Thyroid gland (tissue), 4 donors: ENCODE results near the gene ZNF239. TPM values are rescaled to one million over a fixed set of nuclear protein-coding genes. Genes with fewer than 3 reads are reported as not detected.

ENCODE experiments used
- DNase-seq, 2 donors: peaks; one replicate each; pipeline ENCODE4 v3.0.0-alpha.2; 2019
- H3K27ac ChIP-seq, 3 donors: fragments of 200-600 bp; sonication (generic); 1 replicate in 2 of 3; 2 replicates in 1 of 3; pipeline ENCODE4 v1.5.1; 2016 to 2019; ENCODE audit warnings: mild to moderate bottlenecking in 1 of 3, moderate library complexity in 1 of 3
- H3K27me3 ChIP-seq: fragments of 200-600 bp; sonication (generic); one replicate; pipeline ENCODE4 v1.5.1; 2019
- H3K36me3 ChIP-seq, 2 donors: fragments of 200-600 bp; sonication (generic); one replicate each; pipeline ENCODE4 v1.5.1; 2016 to 2019
- H3K4me1 ChIP-seq, 2 donors: fragments of 200-600 bp; sonication (generic); one replicate each; pipeline ENCODE4 v1.5.1; 2017 to 2019
- H3K4me3 ChIP-seq, 3 donors: fragments of 200-600 bp; sonication (generic); replicated peaks in 1 of 3; 1 replicate in 2 of 3; 2 replicates in 1 of 3; pipeline ENCODE4 v1.5.1; 2016; ENCODE audit warnings: mild to moderate bottlenecking in 1 of 3
- H3K9me3 ChIP-seq: fragments of 200-600 bp; sonication (generic); one replicate; pipeline ENCODE4 v1.5.1; 2017
- CTCF ChIP-seq, 6 experiments: fragments of 200-600 bp in 3 of 6; fragments of 450-650 bp in 3 of 6; sonication (generic) in 3 of 6; IDR thresholded peaks; one replicate each; pipeline ENCODE4 v1.5.1; 2016 to 2019; ENCODE audit warnings: antibody characterized with exemption in 6 of 6, mild to moderate bottlenecking in 2 of 6, inconsistent platforms in 1 of 6, moderate library complexity in 1 of 6
- POLR2A ChIP-seq, 2 donors: fragments of 450-650 bp; IDR thresholded peaks; one replicate each; pipeline ENCODE4 v1.6.1; 2017; ENCODE audit warnings: antibody characterized with exemption in 2 of 2, mild to moderate bottlenecking in 2 of 2, moderate library complexity in 1 of 2
- WGBS, 2 donors: methylation state at CpG; one replicate each; pipeline ENCODE4 v1.1.5; 2017; 5-methylcytosine and 5-hydroxymethylcytosine counted together
- intact Hi-C: fragments of 100-400 bp; cut with DNase I; formaldehyde crosslinking; loops from one replicate; pipeline ENCODE4 v1.15.1; 2023
- total RNA-seq, 4 donors: library from RNA; depleted of rRNA; stranded (reverse); fragments of >200 nt; gene quantifications; one replicate each; pipeline ENCODE4 v1.2.3, GENCODE V29; 2016

Gene ZNF239
- total RNA-seq, 4 donors from 2014 or later: 4.8 to 8.7 (median 6.6) TPM

DNA sequence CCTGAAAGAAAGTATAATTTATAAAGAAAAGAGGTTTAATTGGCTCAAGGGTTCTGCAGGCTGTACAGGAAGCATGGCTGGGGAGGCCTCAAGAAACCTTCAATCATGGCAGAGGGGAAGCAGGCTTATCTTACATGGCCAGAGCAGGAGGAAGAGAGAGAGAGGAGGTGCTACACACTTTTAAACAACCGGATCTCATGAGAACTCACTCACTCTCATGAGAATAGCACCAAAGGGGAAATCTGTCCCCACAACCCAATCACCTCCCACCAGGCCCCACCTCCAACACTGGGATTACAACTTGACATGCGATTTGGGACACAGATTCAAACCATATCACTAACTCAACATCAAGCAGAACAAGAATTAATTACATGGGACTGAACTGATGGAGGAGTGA, 24.9 kb upstream of the ZNF239 start:
- TF ChIP-seq POLR2A (IDR thresholded peaks at IDR 0.05) (no peak), CTCF (IDR thresholded peaks at IDR 0.05) (no peak)
- intact Hi-C loops: no loop called here
- no peaks in the 10 kb centered on the region for H3K9me3 ChIP-seq
- no peak for DNase-seq
- 70 to 83% methylated on average over 2 of the region's 2 CpGs for WGBS, 2 donors
- no peak overlapping the region for H3K4me3 ChIP-seq
- H3K36me3 ChIP-seq: no peaks in the 10 kb centered on the region
- H3K27ac ChIP-seq: no peak overlapping the region
- H3K27me3 ChIP-seq: no peaks in the 10 kb centered on the region
- H3K4me1 ChIP-seq: no peaks in the 10 kb centered on the region

DNA sequence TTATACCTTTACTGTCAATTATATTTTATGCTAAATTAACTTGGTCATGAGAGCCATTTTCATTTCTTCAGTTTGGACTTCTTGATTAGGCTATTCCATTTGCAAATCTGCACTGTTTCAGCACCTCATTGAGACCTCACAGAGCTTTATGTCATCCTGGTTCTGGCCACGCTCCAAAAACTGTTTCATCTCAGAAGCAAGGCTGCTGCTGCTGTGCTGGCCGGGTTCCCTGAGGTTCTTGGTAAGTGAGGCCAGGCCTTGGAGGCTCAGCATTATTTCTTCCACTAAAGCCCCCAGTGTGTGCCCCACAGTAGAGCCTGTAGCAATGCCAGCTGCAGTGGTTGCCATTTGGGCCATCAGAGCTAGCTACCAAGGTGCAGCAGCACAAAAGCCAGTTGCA, 24.0 kb upstream of the ZNF239 start:
- Histone ChIP-seq H3K9me3 (no peaks in the 10 kb centered on the region), H3K4me3 (no peak overlapping the region), H3K27ac (no peak overlapping the region), H3K27me3 (no peaks in the 10 kb centered on the region), H3K4me1 (no peaks in the 10 kb centered on the region), H3K36me3 (no peaks in the 10 kb centered on the region)
- WGBS, 2 donors: 57 to 71% methylated on average over 2 of the region's 2 CpGs
- no peak for DNase-seq
- intact Hi-C loops: no loop called here
- no peak for TF ChIP-seq POLR2A (IDR thresholded peaks at IDR 0.05)
- no peak for TF ChIP-seq CTCF (IDR thresholded peaks at IDR 0.05)

- intact Hi-C loops: no loop called here
- Histone ChIP-seq H3K27me3 (no peaks in the 10 kb centered on the region), H3K4me1 (no peaks in the 10 kb centered on the region), H3K4me3 (no peak overlapping the region), H3K36me3 (no peaks in the 10 kb centered on the region), H3K9me3 (no peaks in the 10 kb centered on the region), H3K27ac (no peak overlapping the region)
- DNase-seq: no peak
- no peak for TF ChIP-seq CTCF (IDR thresholded peaks at IDR 0.05)
- TF ChIP-seq POLR2A (IDR thresholded peaks at IDR 0.05): no peak
- 49 to 52% methylated on average over 4 of the region's 4 CpGs for WGBS, 2 donors
Observed at GRCh38 chr10:43596546-43596945, 22.1 kb upstream of the ZNF239 start.

DNA sequence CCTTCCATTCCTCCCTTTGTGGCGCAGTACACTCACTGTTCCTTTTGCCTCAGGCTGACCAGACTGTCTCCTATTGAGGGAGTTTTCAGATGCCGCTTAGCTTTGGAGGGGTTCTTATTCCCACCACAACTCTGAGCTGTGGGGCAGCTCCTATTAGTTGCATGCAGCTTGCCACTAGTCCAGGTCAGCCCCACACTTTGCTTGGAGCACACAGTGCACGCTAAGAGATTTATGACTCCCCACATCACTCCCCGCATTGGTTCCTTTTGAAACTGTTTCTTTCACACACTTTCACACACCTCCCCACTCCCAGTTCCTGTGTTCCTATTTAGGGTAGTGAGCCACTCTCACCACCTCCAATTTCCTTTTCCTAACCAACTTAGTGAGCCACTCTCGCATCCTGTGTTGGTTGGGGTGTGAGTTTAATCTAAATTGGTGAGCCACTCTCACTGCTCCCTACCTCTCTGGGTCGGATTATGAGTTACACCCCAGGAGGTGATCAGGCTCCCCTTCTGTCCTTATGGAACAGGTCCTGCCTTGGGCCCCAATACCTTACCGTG, 21.4 kb upstream of the ZNF239 start:
- Histone ChIP-seq H3K4me1 (no peaks in the 10 kb centered on the region), H3K4me3 (no peak overlapping the region), H3K27me3 (no peaks in the 10 kb centered on the region), H3K36me3 (no peaks in the 10 kb centered on the region), H3K27ac (no peak overlapping the region), H3K9me3 (no peaks in the 10 kb centered on the region)
- DNase-seq: no peak
- intact Hi-C loops: no loop called here
- 72 to 78% methylated on average over 7 of the region's 7 CpGs for WGBS, 2 donors
- TF ChIP-seq POLR2A (IDR thresholded peaks at IDR 0.05): no peak
- TF ChIP-seq CTCF (IDR thresholded peaks at IDR 0.05): no peak

GRCh38 chr10:43594944-43595589, 20.7 kb upstream of the ZNF239 start:
- H3K27ac ChIP-seq: no peak overlapping the region
- no peaks in the 10 kb centered on the region for H3K36me3 ChIP-seq
- WGBS, 2 donors: 21 to 23% methylated on average over 8 of the region's 8 CpGs
- no peaks in the 10 kb centered on the region for H3K4me1 ChIP-seq
- intact Hi-C loops: no loop called here
- H3K9me3 ChIP-seq: no peaks in the 10 kb centered on the region
- H3K4me3 ChIP-seq: no peak overlapping the region
- no peak for DNase-seq
- no peaks in the 10 kb centered on the region for H3K27me3 ChIP-seq
- TF ChIP-seq POLR2A (IDR thresholded peaks at IDR 0.05): no peak
- TF ChIP-seq CTCF (IDR thresholded peaks at IDR 0.05): no peak
